Gastroesophageal sphincter (tissue), 3 donors: ENCODE data around the gene NKD2.

ENCODE experiments used
- POLR2A ChIP-seq, 2 donors: fragments of 450-650 bp; IDR thresholded peaks; one replicate each; pipeline ENCODE4 v1.6.1; 2017; ENCODE audit warnings: antibody characterized with exemption in 2 of 2, mild to moderate bottlenecking in 2 of 2, moderate library complexity in 1 of 2
- POLR2AphosphoS5 ChIP-seq: sonication (generic); formaldehyde crosslinking; IDR thresholded peaks from one replicate; pipeline ENCODE4 v1.6.1; 2017; ENCODE audit warnings: antibody characterized with exemption
- TF ChIP-seq, protein P1 (sequence below), 4 experiments: fragments of 200-600 bp in 2 of 4; fragments of 450-650 bp in 2 of 4; sonication (generic) in 1 of 4; IDR thresholded peaks; one replicate each; pipeline ENCODE4 v1.5.1; 2017 to 2019; ENCODE audit warnings: antibody characterized with exemption in 4 of 4, mild to moderate bottlenecking in 2 of 4, moderate library complexity in 2 of 4

DNA sequence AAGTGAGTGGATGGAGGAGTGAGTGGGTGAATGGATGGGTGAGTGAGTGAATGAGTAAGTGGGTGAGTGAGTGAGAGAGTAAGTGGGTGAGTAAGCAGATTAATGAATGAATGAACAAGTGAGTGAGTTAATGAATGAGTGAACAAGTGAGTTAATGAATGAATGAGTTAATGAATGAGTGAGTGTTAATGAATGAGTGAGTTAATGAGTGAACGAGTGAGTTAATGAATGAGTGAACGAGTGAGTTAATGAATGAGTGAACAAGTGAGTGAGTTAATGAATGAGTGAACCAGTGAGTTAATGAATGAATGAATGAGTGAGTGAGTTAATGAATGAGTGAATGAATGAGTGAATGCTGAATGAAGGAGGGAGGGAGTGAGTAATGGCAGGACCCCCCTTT, 26.4 kb downstream of the NKD2 start:
- TF ChIP-seq, protein P1, sequence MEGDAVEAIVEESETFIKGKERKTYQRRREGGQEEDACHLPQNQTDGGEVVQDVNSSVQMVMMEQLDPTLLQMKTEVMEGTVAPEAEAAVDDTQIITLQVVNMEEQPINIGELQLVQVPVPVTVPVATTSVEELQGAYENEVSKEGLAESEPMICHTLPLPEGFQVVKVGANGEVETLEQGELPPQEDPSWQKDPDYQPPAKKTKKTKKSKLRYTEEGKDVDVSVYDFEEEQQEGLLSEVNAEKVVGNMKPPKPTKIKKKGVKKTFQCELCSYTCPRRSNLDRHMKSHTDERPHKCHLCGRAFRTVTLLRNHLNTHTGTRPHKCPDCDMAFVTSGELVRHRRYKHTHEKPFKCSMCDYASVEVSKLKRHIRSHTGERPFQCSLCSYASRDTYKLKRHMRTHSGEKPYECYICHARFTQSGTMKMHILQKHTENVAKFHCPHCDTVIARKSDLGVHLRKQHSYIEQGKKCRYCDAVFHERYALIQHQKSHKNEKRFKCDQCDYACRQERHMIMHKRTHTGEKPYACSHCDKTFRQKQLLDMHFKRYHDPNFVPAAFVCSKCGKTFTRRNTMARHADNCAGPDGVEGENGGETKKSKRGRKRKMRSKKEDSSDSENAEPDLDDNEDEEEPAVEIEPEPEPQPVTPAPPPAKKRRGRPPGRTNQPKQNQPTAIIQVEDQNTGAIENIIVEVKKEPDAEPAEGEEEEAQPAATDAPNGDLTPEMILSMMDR (IDR thresholded peaks at IDR 0.05): no peak
- TF ChIP-seq POLR2A (IDR thresholded peaks at IDR 0.05) (no peak), POLR2AphosphoS5 (no peak)
